HG03025 (cell line): Measurements from ENCODE around the gene CFAP74.

Source experiments
- ATAC-seq: cut with Tn5 transposase; IDR thresholded peaks from one replicate; pipeline ENCODE4 v1.9.1; 2021; ENCODE audit warnings: mild to moderate bottlenecking, moderate library complexity; ENCODE audit not compliant: unreplicated experiment, low FRiP score

The CFAP74 gene, protein sequence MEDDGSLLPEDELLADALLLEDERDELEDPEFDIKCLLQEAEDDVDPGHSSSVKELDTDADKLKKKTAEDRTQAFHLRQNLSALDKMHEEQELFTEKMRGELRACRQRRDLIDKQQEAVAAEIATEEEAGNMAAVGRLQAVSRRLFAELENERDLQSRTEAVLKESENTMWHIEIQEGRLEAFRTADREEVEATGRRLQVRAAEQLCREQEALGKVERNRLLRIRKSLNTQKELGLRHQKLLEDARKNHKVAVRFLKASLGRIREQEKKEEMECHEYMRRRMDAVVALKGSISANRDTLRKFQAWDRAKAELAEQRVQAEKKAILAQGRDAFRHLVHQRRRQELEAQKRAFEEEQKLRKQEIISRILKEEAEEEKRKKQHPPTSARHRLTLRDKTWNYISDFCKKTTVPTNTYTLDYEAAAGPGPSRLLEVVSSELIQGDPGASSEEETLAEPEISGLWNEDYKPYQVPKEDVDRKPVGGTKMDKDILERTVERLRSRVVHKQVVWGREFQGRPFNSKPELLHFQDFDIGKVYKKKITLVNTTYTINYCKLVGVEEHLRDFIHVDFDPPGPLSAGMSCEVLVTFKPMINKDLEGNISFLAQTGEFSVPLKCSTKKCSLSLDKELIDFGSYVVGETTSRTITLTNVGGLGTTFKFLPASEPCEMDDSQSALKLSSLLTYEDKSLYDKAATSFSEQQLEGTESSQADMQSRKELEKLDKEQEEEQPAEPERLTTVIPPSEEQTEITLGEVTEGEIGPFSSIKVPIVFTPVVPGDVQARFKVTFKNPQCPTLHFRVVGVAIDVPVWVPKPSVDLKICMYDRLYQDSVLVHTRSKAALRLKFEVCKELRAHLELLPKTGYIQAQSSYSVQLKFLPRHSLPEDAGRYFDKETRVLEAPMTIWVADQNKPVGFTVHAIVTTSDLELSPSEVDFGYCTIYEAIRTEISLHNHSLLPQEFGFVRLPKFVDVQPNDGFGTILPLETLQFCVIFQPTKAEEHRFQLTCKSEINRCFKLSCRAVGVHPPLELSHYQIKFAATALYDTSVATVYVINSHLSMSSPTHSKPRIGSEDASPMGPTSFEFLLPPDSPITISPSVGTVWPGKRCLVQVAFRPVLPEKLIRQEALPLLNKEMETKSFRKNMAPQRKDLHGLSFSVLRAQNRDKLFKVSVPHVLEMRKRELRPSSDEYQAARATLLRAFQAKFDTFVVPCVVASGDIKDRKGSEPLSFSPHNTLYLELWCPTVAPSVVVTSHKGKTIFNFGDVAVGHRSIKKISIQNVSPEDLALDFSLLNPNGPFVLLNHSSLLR (N-terminal part only)

GRCh38 chr1:2003541-2004131, at the start of gene CFAP74:
TSS of gene CFAP74 (minus strand) at chr1:2003786. CDS start at chr1:1990956, 12,830 bp downstream.
- no peak for ATAC-seq

- ATAC-seq: no peak
Observed at GRCh38 chr1:2053217-2053616, 49.6 kb upstream of the CFAP74 start.

- no peak for ATAC-seq
Observed at GRCh38 chr1:2052756-2053155, 49.2 kb upstream of the CFAP74 start.

- no peak for ATAC-seq
Observed at GRCh38 chr1:2052054-2052679, 48.6 kb upstream of the CFAP74 start.

DNA sequence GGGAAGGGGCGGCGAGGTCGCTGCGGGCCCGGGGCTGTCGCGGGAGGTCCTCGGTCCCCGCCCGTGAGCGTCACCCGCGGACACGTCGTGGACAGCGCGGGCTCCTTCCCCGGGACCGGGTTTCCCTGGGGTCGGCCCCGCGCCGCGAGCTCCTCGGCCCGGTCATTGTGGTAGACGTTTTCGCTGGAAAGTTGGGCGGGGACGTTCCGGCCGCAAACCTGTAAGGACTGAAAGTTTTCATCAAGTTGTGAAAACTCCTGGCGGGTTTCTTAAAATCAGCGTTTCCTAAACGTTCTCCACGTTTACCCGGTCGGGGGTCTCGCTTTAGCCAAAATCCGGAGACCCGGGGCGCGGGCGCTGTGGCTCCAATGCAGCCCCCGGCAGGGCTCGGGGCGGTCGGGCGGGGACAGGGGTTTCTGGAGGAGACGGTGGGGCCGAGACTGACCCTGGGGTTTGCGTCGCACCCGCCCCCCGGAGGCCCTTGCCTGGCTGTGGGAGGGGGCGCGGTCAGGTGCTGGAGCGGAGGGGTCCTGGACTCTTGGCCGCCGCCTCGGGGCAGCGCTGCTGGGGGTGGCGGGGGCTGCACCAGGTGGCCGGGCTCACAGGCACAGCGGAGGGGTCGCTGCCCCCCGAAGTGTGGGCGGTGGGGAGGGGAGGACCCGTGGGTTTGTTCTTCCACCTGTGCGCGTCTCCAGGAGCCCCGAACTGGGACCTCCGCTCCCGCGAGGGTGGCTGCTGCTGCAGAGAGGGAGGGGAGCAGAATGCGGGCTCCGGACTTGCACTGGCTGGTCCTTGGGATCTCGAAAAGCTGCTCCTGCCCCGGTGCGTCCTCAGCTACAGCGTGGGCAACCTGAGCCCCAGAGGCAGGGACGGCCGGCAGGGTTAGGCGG, 47.5 kb upstream of the CFAP74 start:
- no peak for ATAC-seq

- no peak for ATAC-seq
Observed at GRCh38 chr1:2050461-2050792, 46.8 kb upstream of the CFAP74 start.

- no peak for ATAC-seq
Observed at GRCh38 chr1:2049718-2050431, 46.3 kb upstream of the CFAP74 start, which contains the start of gene PRKCZ. TSS of gene PRKCZ (plus strand) at chr1:2050411. CDS start at chr1:2050631, 220 bp downstream.

- ATAC-seq: no peak
Observed at GRCh38 chr1:2049225-2049717, 45.7 kb upstream of the CFAP74 start.

- no peak for ATAC-seq
Observed at GRCh38 chr1:2047749-2048729, 44.5 kb upstream of the CFAP74 start.

DNA sequence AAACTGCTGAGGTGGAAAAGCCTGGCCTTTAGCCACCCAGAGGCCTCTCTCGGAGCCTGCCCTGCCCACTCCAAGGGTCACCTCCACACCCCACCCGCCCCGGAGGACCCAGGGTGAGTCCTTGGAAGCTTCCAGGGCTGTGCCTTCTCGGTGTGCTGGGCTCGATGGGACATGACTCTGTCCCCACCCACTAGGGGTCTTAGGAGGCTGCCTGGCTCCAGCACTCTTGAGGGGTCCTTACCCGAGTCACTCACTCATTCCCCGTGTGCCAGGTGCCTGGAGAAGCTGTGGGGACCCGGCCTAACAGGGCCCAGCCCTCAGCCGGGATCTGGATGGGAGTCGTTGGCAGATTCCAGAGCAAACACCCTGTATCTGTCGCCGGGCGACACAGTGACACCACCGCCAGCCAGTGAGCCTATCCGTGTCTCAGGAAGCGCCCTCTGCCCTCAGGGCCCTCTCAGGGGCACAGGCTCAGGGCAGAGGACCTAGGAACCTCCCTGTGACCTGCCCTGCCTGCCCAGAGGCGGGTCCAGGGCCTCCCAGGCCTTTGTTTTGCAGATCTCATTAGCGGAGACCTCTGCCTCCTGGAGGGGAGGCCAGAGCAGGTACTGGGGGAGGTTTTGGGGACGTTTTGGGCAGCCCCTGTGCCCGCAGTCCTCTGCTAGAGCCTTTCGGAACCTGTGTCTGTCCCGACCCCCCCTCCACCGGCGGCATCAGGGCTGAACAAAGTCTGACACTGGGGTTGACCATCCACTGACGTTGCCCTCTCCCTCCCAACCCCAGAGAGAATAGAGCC, 43.6 kb upstream of the CFAP74 start:
- no peak for ATAC-seq

- ATAC-seq: no peak
Observed at GRCh38 chr1:2046174-2046917, 42.8 kb upstream of the CFAP74 start.

GRCh38 chr1:2045468-2046173, 42.0 kb upstream of the CFAP74 start:
- no peak for ATAC-seq

- ATAC-seq: no peak
Observed at GRCh38 chr1:2044510-2045319, 41.1 kb upstream of the CFAP74 start.

DNA sequence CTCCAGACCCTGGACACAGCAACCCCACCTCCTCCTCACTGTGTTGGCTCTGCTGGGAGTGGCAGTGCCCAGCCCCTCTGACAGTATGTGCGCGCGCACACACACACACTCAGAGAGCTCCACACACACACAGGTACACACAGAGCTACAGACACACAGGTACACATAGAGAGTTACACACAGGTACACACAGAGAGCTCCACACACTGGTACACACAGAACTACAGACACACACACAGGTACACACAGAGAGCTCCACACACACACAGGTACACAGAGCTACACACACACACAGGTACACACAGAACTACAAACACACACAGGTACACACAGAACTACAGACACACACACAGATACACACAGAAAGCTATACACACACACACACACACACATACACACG, 40.3 kb upstream of the CFAP74 start:
- no peak for ATAC-seq
